GM19455 (cell line): ENCODE measurements around the gene STUM.

Experiments used
- ATAC-seq: cut with Tn5 transposase; IDR thresholded peaks from one replicate; pipeline ENCODE4 v1.9.1; 2021; ENCODE audit not compliant: unreplicated experiment

Gene STUM

DNA sequence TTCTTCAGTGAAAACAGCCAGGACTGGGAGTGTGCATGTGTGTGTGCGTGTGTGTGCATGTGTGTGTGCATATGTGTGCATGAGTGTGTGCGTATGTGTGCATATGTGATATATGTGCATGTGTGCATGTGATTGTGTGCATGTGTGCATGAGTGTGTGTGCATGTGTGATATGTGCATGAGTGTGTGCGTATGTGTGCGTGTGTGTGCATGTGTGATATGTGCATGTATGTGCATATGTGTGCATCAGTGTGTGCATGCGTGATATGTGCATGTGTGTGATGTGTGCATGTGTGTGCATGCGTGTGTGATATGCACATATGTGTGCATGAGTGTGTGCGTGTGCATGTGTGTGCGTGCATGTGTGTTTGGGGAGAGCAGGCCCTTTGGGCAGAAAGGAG lies 100.7 kb downstream of the STUM start:
- no peak for ATAC-seq

DNA sequence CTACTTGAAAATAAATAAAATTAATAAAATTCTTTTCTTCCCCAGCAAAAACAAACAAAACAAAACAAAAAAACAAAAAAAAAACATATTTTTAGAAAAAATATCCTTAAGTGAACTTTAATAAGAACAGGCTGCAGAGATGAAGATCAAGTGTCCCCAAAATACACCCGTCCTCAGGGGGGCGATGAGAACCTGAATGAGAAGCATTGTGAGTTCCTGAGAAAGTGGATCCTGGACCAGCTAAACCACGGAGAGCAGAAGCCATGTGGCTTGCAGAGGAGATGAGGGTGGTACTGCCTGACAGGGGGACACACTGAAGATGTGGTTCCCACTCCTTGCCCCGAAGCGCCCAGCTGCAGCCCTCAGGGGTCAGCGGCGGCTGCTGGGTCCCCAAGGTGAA lies 101.2 kb downstream of the STUM start:
- no peak for ATAC-seq

DNA sequence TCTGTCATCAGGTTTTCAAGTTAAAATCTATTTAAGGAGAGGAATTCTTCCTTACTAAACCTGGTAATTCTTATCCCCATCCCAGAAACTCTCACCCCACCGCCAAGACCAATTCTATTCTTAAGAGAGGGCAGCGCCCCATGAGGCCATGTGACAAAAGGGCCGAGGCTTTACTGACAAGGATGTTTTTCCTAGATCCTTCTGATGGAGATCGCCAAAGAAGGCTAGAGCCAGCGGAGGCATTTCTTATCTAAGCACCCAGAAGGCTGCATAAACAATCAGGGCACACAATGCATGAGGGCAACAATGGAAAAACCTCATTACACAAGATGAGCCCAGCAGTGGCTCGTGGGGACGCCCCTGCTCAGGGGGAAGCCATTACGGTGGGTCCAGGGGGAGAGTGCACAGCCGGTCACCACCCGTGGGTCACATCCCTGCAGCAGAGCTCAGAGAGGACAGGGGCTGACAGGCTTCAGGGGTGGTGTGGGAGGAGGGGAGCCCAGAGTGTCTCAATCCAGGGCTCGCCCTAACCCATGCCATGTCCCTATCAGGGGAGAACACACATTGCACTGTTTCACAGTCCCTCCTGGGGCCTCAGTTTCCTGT lies 101.8 kb downstream of the STUM start:
- no peak for ATAC-seq

DNA sequence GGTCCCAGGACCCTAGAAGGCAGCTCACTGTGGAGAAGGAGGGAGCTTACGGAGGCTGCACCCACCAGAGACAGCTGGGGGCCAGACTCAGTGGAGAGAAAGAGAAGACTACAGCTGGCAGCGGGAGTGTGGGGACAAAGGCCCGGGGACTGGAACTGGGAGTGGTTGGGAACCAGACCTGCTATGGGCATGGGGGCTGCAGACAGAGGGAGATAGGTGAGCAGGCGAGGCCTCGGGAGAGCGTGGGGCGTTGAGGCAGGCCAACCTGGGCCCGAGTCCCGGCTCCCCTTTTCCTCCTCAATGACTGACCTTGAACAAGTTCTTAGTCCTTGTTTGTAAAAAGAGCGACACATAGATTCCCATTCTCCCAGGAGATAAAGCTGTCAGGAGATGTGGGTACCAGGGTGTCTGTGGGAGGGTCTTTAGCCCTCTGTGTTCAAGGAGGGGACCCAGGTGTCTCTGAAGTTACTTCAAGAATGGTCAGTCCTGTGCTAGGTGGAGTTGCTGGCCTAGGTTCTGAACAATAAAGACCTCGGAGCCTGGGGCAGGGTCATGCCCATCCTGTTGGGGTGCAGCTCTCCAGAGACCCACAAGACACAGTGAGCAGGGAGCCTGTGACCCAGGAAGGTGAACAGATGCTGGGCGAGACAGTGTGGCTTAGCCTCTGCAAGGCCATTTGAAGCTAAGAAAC lies 102.6 kb downstream of the STUM start:
- no peak for ATAC-seq

DNA sequence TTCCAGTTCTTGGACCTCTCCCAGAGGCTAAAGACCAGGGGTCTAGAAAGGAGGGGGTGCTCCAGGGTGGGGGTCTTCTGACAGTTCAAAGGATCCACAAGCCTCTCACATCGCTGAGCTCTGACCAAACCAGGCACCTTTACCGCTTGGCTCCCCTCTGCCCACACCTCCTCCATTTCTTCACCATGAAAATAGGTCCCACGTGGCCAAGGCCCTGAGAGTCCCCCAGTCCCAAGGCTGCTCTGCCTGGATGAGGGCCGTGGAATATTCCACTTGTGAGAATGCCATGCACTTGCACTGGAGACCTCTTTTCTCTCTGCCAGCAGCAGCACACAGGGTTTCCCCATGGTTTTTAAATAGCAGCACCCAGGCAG lies 103.2 kb downstream of the STUM start:
- no peak for ATAC-seq

DNA sequence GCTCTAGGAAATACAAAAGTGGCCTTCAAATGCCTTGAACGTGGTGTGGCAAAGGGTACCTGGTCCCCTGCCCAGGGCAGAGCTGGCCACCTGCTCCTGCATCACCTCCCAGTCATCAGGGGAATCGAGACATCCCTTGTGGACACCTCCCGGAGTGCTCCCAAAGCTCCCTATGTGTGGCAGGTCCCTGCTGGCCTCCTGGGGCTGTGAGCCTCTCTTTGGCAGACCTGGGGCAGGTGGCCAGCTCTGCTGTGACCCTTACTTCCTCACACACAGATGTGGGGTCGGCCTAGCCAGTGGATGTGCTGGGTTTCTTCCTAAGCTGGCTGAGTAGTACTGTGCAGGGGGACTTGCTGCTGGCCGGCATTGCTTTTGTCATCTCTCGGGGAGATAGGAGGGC lies 104.0 kb downstream of the STUM start:
- no peak for ATAC-seq

DNA sequence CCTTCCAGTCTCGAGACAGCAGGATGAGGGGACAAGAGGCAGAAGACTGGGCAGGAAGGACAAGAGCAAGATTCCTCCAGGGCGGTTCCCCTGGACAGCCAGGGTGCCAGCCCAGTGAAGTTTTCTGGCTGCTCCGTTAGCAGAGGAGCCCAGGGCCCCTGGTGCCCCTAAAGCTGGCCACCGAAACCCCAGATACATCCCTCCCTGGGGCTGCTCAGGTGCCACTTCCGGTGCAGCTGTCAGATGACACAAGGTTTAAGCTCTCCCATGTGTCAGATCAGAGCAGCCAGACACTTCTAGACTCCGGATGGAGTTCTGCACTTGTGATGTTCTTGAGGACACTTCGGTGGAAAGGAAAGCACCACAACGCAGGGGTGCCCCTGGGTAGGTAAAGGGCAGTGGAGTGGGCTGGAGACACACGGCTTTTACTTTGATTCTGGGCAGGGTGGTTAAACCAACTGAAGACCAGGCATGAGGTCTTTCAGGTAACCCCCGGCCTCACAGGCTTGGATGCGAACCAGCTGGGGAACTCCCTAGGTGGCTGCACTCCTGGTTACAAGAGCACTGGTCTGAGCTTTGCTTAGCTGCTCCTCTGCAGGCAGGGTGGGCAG lies 104.9 kb downstream of the STUM start:
- ATAC-seq = peak; percentile 84

DNA sequence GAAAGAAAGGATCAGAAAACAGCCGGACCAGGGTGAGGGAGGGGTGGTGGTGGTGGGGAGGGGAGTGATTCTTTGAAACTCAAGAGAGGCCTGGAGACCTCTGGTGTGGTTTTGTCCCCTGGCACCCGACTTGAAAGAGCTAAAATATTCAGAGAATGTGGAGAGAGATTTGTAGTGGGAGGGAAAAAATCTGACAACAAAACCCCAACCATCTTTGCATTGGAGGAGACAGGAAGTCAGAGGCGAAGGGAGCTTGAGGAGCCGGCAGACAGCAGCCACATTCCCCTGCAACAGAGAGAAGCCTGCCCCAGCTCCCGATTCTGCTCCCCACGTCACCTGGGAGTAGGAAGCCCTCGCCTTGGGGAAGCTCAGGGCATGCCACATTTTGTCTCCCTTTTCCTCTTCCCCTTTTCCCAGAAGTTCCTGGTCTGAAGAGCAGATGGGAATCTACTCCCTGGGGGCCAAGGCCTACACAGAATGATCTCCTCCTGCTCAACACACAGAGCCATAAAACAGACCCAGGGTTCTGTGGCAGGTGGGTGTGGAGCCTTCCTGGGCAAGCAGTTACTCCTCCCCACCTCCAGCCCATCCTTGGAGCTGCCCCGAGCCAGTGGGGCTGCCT lies 105.6 kb downstream of the STUM start:
- no peak for ATAC-seq

DNA sequence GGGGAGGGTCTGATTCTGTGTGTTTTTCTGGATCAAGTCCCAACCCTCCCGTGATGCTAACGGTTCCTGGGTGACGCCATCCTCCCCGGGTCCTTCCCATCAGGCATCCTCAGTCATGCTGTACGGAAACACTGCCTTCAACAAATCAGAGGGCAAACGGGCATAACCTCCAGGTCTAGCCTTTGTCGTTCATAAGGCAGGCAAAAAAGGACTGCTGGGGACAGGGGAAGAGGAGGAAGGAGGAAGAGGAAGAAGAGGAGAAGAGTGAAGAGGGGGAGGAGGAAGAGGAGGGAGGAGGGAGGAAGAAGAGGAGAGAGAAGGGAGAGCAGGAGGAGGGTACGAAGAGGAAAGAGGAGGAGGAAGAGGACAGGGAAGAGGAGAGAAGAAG lies 106.1 kb downstream of the STUM start:
- no peak for ATAC-seq

DNA sequence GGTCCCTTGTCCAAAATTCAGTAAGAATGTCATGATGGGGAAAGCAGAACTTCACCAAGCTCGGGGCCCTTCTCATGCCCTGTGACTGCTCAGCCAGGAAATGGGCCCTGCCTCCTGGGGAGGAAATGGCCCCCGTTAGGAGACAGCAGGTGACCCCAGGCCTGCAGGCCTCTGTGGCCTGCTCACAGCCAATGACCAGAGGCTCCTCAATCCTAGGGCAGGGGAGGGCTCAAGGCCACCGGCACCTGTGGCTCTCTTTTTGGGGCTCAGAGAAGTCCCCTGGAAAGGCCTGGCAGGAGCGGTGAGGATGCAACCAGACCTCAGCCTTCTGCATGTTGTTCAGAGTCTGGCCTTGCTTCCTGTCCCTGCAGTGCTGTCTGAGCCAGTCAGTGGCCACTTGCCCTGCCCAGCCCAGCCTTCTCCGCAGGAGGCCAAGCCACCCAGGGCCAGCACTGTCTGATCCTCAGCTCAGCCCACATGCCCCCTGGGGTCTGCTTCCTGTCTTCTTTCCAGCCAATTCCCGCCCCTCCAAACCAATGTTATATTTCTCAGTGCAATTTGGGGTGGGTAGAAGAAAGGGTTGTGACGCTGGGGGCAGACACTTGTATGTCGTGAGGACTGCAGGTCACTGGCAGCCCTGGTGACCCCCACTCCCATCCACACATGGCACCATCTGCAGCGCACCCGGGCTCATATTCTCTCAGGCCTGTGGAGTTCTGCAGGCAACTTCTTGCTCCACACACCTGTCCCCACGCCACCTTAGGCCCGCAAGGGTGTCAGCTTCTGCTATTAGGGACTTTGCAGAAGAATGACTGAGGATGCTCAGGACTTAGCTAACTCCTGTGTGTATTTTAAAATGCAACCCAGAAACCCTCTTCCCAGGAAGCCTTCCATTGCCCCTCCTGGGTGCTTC lies 106.9 kb downstream of the STUM start:
- no peak for ATAC-seq

DNA sequence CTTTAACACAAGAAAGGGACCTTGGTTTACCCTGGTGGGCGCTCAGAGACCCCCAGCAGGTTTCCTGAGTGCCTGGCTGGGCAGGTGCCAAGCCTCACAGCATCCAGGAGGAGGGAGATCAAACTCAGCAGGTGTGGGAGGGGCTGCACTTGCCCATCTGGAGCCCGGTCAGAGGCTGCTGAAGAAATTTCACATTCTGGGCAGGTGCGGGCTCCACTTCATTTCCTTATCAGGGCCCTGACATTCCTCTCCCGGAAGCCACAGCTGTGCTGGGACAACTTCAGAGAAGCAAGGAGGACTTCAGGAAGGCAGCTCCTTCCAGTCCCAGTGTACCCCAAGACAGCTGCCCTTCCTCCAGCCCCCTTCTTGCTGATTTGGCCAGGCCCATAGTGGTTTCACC lies 107.6 kb downstream of the STUM start:
- ATAC-seq = no peak

DNA sequence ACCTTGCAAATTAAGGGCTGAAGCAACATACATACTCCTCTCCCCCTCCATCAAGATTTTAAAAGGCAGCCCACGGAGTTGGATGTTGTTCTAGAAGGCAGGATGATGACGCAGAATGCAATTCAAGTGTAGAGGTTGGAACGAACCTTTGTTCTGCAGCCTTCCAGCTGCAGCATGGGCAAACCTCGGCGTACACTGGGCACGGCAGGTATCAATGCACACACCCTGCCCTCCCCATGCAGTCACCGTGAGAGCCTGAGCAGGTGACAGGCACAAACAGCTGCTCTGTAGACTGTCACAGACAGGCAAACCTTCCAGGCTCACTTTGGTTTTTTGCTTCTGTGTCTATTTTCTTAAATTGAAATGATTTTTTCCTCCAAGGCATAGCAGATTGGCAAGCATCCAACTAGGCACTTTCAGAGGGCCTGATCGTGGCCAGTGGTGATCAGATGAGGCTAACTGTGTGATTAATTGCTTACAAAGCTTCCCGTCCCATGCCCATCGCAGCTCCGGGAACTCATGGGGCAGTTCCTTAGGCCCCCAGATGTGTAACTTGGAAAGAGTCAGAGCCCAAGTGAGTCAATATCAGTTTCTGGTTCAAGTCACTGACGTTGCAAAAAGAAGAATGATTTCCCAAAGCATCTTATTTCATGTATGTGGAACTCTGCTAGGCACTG lies 108.2 kb downstream of the STUM start:
- ATAC-seq = no peak

DNA sequence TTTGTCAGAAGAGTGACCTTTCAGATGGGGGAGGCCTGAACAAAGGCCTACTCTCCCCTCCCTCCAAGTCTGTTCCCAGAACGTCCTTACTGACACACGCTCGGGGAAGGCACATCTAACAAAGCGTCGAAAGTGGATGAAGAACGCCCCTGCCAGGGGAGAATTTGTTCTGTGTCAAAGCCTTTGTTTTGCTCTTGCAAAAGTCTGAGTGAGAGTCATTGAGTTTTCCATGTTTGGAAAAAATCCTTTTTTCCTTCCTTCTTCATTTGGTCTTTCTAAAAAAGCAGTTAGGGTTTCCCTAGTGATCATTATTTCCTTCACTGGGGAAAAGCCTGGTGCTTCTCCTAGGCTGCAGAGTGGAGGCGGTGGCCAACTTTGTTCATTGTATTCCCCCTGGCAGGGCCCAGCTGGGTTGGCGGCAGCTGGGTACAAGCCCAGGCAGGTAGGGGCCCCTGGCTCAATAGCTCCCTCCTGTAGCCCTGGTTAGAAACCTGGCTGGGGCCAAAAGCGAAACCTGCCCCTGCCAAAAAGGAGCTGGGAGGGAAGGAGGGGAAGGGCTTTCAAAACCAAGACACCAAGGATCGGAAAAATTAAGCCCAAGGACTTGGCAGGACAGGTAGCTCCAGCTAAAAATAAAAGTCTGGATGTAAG lies 109.5 kb downstream of the STUM start:
- no peak for ATAC-seq

DNA sequence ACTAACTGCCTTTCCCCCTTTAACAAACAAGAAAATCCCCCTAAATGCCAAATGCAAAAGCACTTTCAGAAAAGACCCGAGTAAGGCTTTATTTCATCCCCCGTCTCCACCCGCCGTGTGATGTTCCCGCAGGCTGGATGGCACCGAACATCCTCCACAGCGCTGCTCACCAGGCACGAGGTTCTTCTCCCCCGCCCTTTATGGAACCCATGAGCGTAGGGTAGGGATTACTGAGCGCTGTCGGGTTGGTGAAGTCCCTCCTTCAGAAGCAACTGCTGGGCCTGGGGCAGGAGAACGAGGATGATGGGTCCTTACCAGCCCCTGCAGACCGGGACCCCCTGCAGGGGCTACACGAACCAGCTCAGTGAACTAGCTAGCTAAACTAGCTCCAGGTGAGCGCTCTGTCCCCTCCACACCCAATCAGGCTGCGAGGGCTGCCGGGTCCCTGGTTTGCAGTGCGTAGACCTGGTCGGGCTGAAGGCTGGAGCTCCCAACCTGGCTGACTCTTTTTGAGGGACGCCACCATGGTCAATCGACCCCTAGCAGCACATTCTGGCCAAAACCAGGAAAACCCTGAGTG lies 110.1 kb downstream of the STUM start:
- no peak for ATAC-seq
